A549 treated with AZD9567 at 1 μM for 4 hours (cell line): ENCODE results near the gene HELT. TPM values are rescaled to one million over a fixed set of nuclear protein-coding genes. Genes with fewer than 3 reads are reported as not detected.

Experiments used
- total RNA-seq: library from RNA; stranded (reverse); fragments of 200-300 nt; extraction: Qiagen RNA extraction; gene quantifications from 5 replicates; pipeline ENCODE4 v1.2.3, GENCODE V29; 2022; ENCODE audit not compliant: insufficient read depth

HELT gene
- not detected in 5 replicates for total RNA-seq

DNA sequence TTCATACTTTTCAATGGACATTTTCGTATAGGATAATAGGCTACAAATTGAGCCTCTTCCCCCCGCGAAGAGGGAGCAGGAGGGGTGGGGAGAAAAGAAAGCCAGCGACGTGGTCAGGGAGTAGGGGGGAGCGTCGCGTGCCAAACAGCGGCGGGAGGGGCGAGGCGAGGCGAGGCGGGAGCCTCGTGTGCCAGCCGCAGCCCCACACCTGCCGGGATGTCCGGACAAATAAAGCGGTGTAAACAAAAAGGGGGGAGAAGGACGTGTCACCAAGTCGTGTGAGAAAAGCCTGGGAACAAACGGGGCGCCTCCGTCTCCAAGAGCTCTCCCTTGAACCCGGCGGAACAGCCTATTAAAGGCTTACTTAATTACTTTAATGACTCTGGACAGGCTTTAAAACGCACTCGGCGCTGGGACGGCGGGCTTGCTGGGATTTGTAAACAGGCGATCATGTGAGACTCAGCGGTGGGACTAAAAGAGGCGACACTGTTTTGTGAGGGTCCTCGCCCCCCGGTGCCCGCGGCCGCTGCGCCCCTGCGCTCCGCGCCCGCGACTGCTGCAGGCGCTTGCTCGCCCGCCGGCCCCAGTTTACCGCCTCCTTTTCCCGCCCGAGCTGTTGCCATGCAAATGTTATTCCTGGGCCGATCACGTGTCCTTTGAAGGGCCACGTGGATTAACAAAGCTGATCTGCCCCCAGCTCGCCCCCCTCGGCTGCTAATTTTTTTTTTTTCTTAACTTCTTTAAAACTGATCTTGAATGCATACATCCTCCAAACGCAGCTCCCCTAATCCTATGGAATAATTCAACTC lies at the start of gene HELT:
HELT (plus strand) TSS at position 527 of the 809 bp plus-strand sequence. CDS start 439 bp downstream, outside the sequence.

Other genes with a start within 250 kb of the HELT start
- gene ACSL1, start 192.5 kb upstream of the HELT start, total RNA-seq, result 28.3 to 34.3 TPM (median 30.6 TPM) in 5 replicates
- 12.8 to 16.5 TPM (median 15.9 TPM) in 5 replicates for gene SLC25A4, start 124.8 kb downstream of the HELT start, total RNA-seq
- gene CFAP97, start 185.5 kb downstream of the HELT start, total RNA-seq, result 9.0 to 18.2 TPM (median 12.3 TPM) in 5 replicates
- 6.4 to 7.6 TPM (median 7.4 TPM) in 5 replicates for gene SNX25, start 191.1 kb downstream of the HELT start, total RNA-seq